ENCODE data around the gene RAB11FIP4. TPM values are rescaled to one million over a fixed set of nuclear protein-coding genes. Genes with fewer than 3 reads are reported as not detected.
A peak's percentile ranks its signal among the peaks of the same experiment; 100 is the strongest.

RAB11FIP4 gene
- total RNA-seq, 4 donors from 2014 or later = 0.09 to 0.22 (median 0.16) TPM; not detected in 1

DNA sequence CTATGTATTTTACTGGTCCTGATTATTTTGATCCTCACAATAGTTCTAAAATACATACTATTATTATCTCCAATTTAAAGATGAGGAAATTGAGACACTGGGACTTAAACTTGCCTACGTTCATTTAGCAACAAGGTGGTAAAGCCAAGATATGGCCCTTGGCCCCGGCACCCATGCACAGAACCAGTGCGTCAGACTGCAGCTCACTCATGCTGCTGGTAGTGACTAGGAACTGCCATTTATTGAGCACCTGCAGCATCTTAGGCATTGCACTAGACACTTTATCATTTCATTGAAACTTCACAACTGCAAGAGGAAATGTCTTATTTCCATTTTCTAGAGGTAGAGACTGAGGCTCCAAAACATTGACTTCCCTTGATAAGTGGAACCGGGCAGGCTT is 93.3 kb downstream of the RAB11FIP4 start:
- H3K4me1 ChIP-seq = peaks cover 3 to 9% of the 10 kb centered on the region in 2 donors
- in situ Hi-C loops (cut with MboI; ENCODE audit: low sequenced_read_pairs in 4 of 4) (no loop called here), intact Hi-C loops (cut with DNase I; ENCODE audit: low total_unique reads) (loop anchor here (5.0 kb wide), 1 partner anchor 112 kb away; no protein-coding TSS in a partner anchor)
- no peaks in the 10 kb centered on the region for H3K9me3 ChIP-seq
- H3K27me3 ChIP-seq = peaks cover 0 to 3% (median 0%) of the 10 kb centered on the region in 3 donors
- no peak for TF ChIP-seq POLR2A (IDR thresholded peaks at IDR 0.05)
- TF ChIP-seq, protein P1, sequence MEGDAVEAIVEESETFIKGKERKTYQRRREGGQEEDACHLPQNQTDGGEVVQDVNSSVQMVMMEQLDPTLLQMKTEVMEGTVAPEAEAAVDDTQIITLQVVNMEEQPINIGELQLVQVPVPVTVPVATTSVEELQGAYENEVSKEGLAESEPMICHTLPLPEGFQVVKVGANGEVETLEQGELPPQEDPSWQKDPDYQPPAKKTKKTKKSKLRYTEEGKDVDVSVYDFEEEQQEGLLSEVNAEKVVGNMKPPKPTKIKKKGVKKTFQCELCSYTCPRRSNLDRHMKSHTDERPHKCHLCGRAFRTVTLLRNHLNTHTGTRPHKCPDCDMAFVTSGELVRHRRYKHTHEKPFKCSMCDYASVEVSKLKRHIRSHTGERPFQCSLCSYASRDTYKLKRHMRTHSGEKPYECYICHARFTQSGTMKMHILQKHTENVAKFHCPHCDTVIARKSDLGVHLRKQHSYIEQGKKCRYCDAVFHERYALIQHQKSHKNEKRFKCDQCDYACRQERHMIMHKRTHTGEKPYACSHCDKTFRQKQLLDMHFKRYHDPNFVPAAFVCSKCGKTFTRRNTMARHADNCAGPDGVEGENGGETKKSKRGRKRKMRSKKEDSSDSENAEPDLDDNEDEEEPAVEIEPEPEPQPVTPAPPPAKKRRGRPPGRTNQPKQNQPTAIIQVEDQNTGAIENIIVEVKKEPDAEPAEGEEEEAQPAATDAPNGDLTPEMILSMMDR (IDR thresholded peaks at IDR 0.05 in 4 of 5, conservative IDR thresholded peaks at IDR 0.05 in 1 of 5) = no peak
- no peaks in the 10 kb centered on the region for H3K36me3 ChIP-seq
- no peak for ATAC-seq
- no peak for DNase-seq
- H3K4me3 ChIP-seq = no peak overlapping the region
- no peak overlapping the region for H3K27ac ChIP-seq

DNA sequence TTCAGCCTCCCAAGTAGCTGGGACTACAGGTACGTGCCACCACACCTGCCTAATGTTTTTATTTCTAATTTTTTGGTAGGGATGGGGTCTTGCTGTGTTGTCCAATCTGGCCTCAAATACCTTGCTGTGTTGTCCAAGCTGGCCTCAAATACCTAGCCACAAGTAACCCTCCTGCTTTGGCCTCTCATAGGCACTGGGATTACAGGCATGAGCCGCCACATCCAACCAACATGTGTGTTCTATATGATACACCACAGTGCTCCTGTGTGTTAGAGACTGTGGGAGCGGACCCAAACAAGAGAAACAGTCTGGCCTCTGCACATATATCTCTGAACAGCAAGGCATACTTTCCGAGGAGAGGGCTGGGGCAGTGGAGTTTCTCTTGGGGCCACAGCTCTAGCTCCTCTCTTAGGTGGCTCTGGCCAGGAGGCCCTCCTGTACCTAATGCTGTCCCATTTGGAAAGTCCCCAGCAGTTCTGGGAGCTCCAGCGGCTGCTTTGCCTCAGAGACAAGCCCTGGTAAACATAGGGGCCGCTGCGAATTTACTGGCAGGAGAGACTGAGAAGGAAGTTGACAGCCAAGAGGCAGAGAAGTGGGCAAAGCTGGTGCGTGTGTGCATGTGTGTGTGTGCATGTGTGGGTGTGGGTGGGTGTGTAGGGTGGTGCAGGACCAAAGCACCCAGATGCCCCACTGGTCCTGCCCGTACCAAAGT is 95.0 kb downstream of the RAB11FIP4 start:
- Histone ChIP-seq H3K4me3 (no peak overlapping the region), H3K27me3 (peaks cover 0 to 3% (median 0%) of the 10 kb centered on the region in 3 donors), H3K27ac (no peak overlapping the region), H3K36me3 (no peaks in the 10 kb centered on the region), H3K9me3 (no peaks in the 10 kb centered on the region), H3K4me1 (peaks cover 3 to 9% of the 10 kb centered on the region in 2 donors)
- in situ Hi-C loops (cut with MboI; ENCODE audit: low sequenced_read_pairs in 4 of 4) = no loop called here
- DNase-seq = no peak
- TF ChIP-seq POLR2A (IDR thresholded peaks at IDR 0.05) = no peak
- TF ChIP-seq, protein P1 (IDR thresholded peaks at IDR 0.05 in 4 of 5, conservative IDR thresholded peaks at IDR 0.05 in 1 of 5) = no peak
- intact Hi-C loops (cut with DNase I; ENCODE audit: low total_unique reads) = loop anchor here (1.0 to 5.0 kb wide), 3 partner anchors 14 to 111 kb away; no protein-coding TSS in a partner anchor
- no peak for ATAC-seq

DNA sequence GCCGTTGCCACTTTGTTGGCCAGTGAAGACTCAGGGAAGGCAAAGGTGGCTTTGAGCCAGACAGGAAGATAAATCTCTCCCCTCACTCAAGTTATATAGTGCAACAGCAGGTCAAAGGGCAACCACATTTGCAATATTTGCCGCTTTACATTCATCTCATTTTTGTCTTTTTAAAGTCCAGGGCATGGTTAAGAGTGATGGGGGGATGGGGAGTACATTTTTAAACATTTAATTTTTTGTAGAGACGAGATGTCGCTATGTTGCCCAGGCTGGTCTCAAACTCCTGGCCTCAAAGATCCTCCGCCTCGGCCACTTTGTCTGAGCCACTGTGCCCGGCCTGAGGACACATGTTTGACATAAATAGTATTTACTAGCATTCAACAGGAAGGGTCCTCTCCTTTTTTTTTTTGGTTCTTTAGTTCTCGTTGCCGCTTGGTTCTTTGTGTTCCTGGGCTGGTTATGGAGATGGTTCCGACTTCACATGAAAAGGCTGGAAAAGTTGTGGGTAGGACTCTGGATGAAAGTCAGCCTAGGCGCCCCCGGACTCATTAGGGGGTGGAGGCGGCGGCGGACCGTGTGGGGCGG is 95.7 kb downstream of the RAB11FIP4 start:
- H3K27me3 ChIP-seq = peaks cover 0 to 3% (median 0%) of the 10 kb centered on the region in 3 donors
- H3K9me3 ChIP-seq = no peaks in the 10 kb centered on the region
- peak overlapping the region in 3 of 4 donors; percentile 9 to 21 (median 11) for H3K27ac ChIP-seq
- in situ Hi-C loops (cut with MboI; ENCODE audit: low sequenced_read_pairs in 4 of 4) = no loop called here
- ATAC-seq (no peak), DNase-seq (no peak)
- H3K36me3 ChIP-seq = no peaks in the 10 kb centered on the region
- no peak for TF ChIP-seq POLR2A (IDR thresholded peaks at IDR 0.05)
- TF ChIP-seq, protein P1 (IDR thresholded peaks at IDR 0.05 in 4 of 5, conservative IDR thresholded peaks at IDR 0.05 in 1 of 5) = no peak
- peak overlapping the region; percentile 43 to 61 (median 56) for H3K4me3 ChIP-seq
- intact Hi-C loops (cut with DNase I; ENCODE audit: low total_unique reads) = loop anchor here (1.0 to 5.0 kb wide), 3 partner anchors 13 to 110 kb away; no protein-coding TSS in a partner anchor
- H3K4me1 ChIP-seq = peaks cover 3 to 9% of the 10 kb centered on the region in 2 donors

DNA sequence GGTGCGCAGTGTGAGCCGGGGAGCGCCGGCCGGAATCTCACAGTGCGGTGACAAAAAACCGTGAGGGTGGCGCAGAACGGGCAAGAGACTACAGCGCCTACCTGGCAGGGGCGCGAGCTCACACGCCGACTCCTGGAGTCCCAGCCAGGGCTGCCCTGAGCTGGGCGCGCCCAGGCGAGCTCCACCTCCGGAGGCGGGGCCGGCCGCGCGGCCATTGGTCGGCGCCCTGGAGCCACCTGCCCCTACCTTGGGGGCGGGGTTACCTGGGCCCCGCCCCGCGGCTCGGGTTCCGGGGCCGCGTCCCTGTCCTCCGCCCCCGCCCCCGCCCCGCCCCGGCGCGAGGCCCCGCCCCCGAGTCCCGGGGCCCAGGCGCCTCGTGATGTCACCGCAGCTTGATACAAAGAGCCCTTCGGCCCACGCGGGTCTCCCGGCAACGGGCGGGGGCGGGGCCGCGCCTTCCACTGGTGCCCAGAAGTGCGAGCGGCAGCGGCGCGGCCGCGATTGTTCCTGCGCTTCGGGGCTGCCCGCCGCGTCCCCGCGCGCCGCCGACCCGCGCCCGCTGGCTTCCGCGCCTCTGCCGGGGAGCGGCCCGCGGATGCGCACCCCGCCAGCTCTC is 96.3 kb downstream of the RAB11FIP4 start:
- H3K4me1 ChIP-seq = peaks cover 3 to 9% of the 10 kb centered on the region in 2 donors
- DNase-seq (peak; percentile 39 to 74), ATAC-seq (peak; percentile 72 to 83)
- peak overlapping the region; percentile 43 to 61 (median 56) for H3K4me3 ChIP-seq
- H3K27ac ChIP-seq = peak overlapping the region in 3 of 4 donors; percentile 11 to 47 (median 21)
- TF ChIP-seq POLR2A (IDR thresholded peaks at IDR 0.05) = peak in 1 of 2 donors; percentile 6
- TF ChIP-seq, protein P1 (IDR thresholded peaks at IDR 0.05 in 4 of 5, conservative IDR thresholded peaks at IDR 0.05 in 1 of 5) = no peak
- no peaks in the 10 kb centered on the region for H3K36me3 ChIP-seq
- in situ Hi-C loops (cut with MboI; ENCODE audit: low sequenced_read_pairs in 4 of 4) = no loop called here
- intact Hi-C loops (cut with DNase I; ENCODE audit: low total_unique reads) = loop anchor here (1.0 to 5.0 kb wide), 3 partner anchors 13 to 110 kb away; no protein-coding TSS in a partner anchor
- H3K9me3 ChIP-seq = no peaks in the 10 kb centered on the region
- H3K27me3 ChIP-seq = peaks cover 0 to 3% (median 0%) of the 10 kb centered on the region in 3 donors

Measured in gastrocnemius medialis (tissue), 4 donors.